Right hindlimb (tissue), 1 donor: ENCODE data around the gene NLRP10.
"Not testable (repeated sequence)": the region's sequence is repeated elsewhere in the genome, so short reads cannot be mapped to it uniquely, and the experiment has no call there.

ENCODE experiments used
- DNase-seq: peaks from one replicate; pipeline ENCODE4 v3.0.0-alpha.2; 2018

Gene NLRP10, protein sequence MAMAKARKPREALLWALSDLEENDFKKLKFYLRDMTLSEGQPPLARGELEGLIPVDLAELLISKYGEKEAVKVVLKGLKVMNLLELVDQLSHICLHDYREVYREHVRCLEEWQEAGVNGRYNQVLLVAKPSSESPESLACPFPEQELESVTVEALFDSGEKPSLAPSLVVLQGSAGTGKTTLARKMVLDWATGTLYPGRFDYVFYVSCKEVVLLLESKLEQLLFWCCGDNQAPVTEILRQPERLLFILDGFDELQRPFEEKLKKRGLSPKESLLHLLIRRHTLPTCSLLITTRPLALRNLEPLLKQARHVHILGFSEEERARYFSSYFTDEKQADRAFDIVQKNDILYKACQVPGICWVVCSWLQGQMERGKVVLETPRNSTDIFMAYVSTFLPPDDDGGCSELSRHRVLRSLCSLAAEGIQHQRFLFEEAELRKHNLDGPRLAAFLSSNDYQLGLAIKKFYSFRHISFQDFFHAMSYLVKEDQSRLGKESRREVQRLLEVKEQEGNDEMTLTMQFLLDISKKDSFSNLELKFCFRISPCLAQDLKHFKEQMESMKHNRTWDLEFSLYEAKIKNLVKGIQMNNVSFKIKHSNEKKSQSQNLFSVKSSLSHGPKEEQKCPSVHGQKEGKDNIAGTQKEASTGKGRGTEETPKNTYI

DNA sequence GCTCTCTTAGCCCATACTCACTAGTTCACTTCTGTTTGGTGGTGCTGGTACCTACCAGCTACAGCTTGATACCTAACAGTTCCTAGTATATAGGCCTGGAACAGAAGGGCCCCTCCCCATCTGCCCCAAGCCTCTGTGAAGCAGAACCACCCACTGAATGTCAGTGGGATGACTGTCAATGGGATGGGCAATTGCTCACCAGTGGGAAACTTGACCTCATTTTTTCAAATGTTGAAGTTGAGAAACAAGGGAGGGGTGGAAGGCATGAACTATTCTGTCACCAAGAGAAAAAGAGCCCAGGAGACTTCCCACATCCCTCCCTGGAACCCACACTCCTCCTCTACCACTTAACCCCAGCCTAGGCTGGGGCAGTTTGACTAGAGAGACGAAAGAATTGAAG, at the start of gene NLRP10:
TSS of gene NLRP10 (minus strand) at position 62 of the 400 bp plus-strand sequence. CDS start 1,952 bp downstream, outside the sequence.
- DNase-seq: no peak

GRCh38 chr11:8013833-8014232, 48.6 kb upstream of the NLRP10 start:
- DNase-seq: peak; percentile 2

GRCh38 chr11:8011981-8012444, 46.8 kb upstream of the NLRP10 start:
- DNase-seq: peak; percentile 6

DNA sequence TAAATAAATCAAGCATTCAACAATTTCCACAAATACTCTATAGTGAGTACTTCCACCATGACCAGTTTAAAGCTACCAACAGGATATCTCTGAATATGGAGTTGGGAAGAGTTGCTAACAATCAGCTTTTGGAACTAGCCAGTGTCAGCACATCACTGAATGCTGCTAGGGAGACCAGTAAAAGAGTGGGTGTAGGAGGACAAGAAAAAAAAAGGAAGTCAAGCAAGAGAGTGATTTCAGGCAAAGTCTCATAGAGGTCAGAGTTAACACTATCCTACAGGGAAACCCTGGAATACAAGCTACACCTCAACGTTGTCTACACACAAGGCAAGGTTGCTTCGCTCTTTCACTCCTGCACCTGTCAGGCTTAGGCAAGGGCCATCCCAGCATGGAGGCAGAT, 46.1 kb upstream of the NLRP10 start:
- DNase-seq: peak; percentile 3

GRCh38 chr11:8009856-8010255, 44.6 kb upstream of the NLRP10 start:
- no peak for DNase-seq

GRCh38 chr11:8008212-8008611, 43.0 kb upstream of the NLRP10 start:
- no peak for DNase-seq

- DNase-seq: peak; percentile 44
Observed at GRCh38 chr11:8006349-8006977, 41.2 kb upstream of the NLRP10 start.

DNA sequence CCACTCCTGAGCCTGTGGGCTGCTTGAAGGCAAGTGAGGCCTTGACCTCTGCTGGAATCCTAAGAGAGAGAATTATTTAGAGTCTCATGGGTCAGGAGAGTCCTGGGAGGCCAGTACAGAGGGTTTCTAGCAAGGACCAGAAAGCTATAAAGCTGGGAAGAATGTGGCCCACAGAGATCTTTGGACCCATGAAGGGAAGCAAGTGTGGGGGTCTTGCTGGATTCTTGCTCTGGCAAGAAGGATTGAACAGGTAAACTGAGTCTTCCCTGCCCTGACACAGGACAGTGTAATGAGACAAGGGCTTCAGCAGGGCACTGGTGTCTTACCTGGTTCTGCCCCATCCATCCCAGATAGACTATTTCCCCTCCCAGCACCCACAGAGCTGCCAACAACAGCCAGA, 40.3 kb upstream of the NLRP10 start:
- DNase-seq: no peak

DNA sequence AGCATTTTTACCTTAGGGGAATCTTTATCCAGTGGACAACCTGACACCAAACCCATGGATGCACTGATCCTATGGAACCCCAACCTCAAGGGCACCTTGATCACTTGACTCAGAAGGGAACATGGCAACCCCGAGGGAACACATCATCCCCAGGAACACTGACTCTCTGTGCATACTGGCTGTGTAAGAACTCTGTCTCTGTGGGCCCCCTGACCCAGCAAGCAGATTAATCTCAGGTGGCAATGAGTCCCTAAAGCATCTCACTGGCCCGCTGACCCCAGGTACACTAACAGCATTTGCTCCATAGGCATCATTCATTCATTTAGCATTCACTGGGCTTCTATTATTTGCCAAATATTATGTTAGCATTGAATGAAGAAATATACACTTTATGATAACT, 38.8 kb upstream of the NLRP10 start:
- DNase-seq: no peak

DNA sequence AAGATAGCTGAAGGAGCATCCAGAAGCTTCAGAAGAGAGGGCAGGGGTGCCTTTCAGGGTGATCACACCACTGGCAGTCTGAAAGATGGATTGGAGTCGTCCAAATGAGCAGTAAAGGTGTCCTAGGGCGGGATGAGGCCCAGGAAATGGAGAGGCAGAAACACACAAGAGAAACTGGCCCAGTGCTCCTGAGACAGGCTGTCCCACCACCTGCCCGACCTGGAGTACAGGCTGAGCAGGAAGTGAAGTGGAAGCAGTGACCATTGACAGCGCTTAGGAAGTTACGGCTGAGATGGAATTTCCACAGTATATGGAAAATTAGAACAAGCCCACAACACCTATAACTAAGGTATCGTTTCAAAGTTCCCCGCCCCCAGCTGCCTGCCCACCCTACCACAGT, 37.9 kb upstream of the NLRP10 start:
- no peak for DNase-seq

DNA sequence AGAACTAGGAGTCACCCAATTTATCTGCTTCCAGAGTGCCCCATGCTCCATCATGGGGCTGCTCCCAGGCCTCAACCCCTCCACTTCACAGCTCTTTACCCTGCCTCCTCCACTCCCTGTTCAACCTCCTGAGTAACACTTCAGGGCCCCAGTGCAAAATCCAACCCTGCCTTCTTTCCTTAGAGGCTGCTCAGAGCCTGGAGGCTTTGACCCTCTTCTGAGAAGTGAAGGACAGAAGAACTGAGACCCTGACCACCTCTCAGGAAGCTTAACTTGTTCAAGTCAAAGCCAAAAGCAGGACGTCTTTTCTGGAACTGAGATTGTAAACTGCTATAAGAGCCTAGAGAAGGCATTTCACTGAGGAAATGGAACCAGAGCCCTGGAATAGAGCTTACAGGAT, 37.4 kb upstream of the NLRP10 start:
- DNase-seq: no peak

DNA sequence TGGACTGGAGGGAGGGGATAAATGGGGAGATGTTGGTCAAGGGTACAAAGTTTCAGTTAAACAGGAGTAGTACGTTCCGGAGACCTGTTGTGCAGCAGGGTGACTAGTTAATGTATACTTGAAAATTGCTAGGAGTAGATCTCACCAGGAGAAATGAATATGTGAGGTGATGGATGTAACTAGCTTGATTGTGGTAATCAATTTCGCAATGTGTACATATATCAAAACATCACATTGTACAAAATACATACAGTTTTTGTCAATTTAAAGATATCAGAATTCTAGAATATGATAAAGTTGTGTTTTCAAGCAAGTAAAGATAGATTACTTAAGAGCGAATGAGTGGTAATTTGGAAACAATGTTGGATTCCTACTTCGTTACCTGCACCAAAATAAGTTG, 35.1 kb upstream of the NLRP10 start:
- DNase-seq: no peak

- no peak for DNase-seq
Observed at GRCh38 chr11:7999795-8000194, 34.5 kb upstream of the NLRP10 start.

- no peak for DNase-seq
Observed at GRCh38 chr11:7994581-7995278, 29.5 kb upstream of the NLRP10 start.

GRCh38 chr11:7987560-7987883, 22.3 kb upstream of the NLRP10 start:
- not testable (repeated sequence) for DNase-seq

DNA sequence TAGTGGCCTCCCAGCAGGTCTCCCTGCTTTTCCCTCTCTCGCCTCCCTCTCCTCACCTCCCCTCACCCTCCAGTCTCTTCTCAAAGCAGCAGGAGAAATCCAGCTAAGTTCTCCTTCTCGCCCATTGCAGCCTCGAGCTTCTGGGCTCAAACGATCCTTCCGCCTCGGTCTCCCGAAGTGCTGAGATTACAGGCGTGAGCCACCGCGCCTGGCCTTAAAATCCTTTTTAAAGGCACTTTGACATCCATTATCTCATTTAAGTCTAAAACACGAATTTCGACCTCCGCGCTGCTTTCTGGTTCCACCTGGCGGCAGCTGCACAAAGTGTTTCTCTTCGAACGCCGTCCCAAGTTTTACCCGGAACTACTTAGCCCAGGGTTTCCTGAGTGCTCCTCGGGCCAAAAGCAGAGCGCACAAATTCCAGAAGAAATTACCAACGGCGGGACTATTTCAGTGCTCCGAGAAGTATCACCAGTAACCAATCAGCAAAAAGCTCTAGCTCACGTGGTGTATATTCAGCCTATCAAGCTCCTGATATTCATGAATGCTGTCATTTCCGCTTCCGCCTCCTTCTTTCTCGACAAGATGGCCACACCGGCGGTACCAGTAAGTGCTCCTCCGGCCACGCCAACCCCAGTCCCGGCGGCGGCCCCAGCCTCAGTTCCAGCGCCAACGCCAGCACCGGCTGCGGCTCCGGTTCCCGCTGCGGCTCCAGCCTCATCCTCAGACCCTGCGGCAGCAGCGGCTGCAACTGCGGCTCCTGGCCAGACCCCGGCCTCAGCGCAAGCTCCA, 21.7 kb upstream of the NLRP10 start, which contains the start of gene EIF3F:
TSS of gene EIF3F (plus strand) at position 570 of the 792 bp plus-strand sequence. CDS start at position 586, 16 bp downstream.
- peak; percentile 97 for DNase-seq

DNA sequence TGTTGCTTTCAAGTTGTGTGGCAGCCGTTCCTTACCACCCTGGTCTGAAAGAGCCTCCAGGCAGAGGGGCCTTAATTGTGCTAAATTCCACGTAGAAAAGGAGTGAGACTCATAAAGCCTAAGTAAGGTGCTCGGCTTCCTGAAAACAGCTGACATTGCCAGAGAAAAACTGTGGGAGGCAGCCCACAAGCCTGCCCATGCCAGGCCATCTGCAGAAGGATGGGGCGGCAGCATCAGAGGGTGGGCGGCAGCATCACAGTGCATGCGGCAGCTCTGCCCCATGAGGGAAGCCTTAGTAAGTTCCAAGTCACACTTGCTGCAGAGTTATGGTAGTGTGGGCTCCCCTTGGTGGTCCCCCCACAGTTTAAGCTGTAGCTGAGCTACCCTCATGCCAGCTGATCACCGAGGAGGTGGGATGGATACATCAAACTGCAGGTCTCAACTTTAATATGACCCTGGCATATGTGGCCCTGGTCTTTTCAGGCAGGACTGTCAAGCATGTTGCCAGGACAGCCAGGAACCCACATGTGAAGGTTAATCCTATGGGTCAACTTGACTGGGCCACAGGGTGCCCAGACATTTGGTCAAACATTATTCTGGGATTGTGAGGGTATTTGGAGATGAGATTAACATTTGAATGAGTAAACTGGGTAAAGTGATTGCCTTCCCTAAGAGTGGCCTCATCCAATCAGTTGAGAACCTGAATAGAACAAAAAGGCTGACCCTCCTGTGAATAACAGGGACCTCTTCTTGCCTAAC, 18.8 kb upstream of the NLRP10 start:
- DNase-seq: no peak

GRCh38 chr11:7982582-7983119, 17.4 kb upstream of the NLRP10 start:
- no peak for DNase-seq

- no peak for DNase-seq
Observed at GRCh38 chr11:7981619-7982157, 16.4 kb upstream of the NLRP10 start.

GRCh38 chr11:7977232-7977917, 12.1 kb upstream of the NLRP10 start:
- no peak for DNase-seq
